ENCODE data around the gene ANKRD9. TPM values are rescaled to one million over a fixed set of nuclear protein-coding genes. Genes with fewer than 3 reads are reported as not detected.
A peak's percentile ranks its signal among the peaks of the same experiment; 100 is the strongest.

Gene ANKRD9
- total RNA-seq, 1 experiment from 2014 or later, result 23.7 TPM

DNA sequence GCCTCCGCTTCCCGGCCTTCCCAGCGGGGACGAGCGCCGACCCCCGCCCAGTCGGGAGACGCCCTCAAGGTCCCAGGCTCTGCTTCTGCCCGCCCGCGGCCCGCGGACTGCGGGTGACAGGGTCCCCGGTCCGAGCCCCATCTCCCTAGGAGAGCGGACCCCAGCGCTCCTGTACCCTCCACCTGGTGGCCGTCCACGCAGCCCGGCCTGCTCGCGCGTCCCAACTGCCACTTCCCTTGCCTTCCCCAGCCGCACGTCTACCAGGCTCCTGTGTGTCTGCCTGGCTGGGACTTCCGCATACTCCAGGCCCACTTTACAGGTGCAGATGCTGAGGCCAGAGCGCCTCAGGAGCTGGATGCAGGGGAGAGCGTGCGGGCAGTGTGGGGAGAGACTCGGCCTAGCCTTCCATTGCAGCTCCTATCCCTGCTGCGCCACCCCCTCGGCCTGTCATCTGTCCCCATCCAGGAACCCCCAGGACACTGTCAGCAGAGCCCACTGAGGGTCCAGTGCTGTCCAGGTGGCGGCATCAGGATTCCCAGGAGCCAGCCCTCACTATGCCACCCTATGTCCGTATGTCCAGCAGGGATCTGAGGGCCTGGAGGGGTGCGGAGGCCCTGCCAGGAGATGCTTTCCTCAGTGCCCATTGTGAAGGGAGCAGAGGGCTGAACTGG, 8.0 kb upstream of the ANKRD9 start:
- peak; percentile 5; the same call in 1 of the 2 replicates for ATAC-seq
- ChIA-PET POLR2A (interaction anchor here (0.5 kb wide), 1 partner anchor 52 kb away, joined by 4 read pairs; no protein-coding TSS in a partner anchor), CTCF (no interaction called here)
- DNase-seq (ENCODE audit: low read depth, low spot score), result no peak
- in situ Hi-C loops (cut with HindIII; ENCODE audit: low pct_unique_long_range_greater_than_20kb, low sequenced_read_pairs), result no loop called here
- no TSS peak for BruUV-seq (replicated peaks)
- Histone ChIP-seq H3K9me3 (ENCODE audit: control insufficient read depth, insufficient read depth, low read depth, low read length) (no peaks in the 10 kb centered on the region), H3K4me1 (ENCODE audit: control insufficient read depth, insufficient read depth, low read length) (no peaks in the 10 kb centered on the region), H3K36me3 (ENCODE audit: control insufficient read depth, insufficient read depth, low read length) (no peaks in the 10 kb centered on the region), H3K4me3 (ENCODE audit: low read depth in 2 of 2, low read length in 2 of 2) (peak overlapping the region; percentile 39 to 48; a peak in 3 of 4 replicates), H3K27me3 (ENCODE audit: control insufficient read depth, insufficient read depth, low read length) (no peaks in the 10 kb centered on the region), H3K27ac (ENCODE audit: low read length) (no peak overlapping the region)
- intact Hi-C loops (cut with micrococcal nuclease; ENCODE audit: unreplicated experiment), result loop anchor here (5.0 kb wide), 1 partner anchor 80 kb away; no protein-coding TSS in a partner anchor
- no peak for TF ChIP-seq TCF7L2 (IDR thresholded peaks at IDR 0.05; ENCODE audit: low read depth, low read length)
- TF ChIP-seq POLR2AphosphoS5 (IDR thresholded peaks at IDR 0.05; ENCODE audit: low read depth, low read length), result no peak
- TF ChIP-seq, protein P1, sequence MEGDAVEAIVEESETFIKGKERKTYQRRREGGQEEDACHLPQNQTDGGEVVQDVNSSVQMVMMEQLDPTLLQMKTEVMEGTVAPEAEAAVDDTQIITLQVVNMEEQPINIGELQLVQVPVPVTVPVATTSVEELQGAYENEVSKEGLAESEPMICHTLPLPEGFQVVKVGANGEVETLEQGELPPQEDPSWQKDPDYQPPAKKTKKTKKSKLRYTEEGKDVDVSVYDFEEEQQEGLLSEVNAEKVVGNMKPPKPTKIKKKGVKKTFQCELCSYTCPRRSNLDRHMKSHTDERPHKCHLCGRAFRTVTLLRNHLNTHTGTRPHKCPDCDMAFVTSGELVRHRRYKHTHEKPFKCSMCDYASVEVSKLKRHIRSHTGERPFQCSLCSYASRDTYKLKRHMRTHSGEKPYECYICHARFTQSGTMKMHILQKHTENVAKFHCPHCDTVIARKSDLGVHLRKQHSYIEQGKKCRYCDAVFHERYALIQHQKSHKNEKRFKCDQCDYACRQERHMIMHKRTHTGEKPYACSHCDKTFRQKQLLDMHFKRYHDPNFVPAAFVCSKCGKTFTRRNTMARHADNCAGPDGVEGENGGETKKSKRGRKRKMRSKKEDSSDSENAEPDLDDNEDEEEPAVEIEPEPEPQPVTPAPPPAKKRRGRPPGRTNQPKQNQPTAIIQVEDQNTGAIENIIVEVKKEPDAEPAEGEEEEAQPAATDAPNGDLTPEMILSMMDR (IDR thresholded peaks at IDR 0.05), result no peak
- TF ChIP-seq, protein P2, sequence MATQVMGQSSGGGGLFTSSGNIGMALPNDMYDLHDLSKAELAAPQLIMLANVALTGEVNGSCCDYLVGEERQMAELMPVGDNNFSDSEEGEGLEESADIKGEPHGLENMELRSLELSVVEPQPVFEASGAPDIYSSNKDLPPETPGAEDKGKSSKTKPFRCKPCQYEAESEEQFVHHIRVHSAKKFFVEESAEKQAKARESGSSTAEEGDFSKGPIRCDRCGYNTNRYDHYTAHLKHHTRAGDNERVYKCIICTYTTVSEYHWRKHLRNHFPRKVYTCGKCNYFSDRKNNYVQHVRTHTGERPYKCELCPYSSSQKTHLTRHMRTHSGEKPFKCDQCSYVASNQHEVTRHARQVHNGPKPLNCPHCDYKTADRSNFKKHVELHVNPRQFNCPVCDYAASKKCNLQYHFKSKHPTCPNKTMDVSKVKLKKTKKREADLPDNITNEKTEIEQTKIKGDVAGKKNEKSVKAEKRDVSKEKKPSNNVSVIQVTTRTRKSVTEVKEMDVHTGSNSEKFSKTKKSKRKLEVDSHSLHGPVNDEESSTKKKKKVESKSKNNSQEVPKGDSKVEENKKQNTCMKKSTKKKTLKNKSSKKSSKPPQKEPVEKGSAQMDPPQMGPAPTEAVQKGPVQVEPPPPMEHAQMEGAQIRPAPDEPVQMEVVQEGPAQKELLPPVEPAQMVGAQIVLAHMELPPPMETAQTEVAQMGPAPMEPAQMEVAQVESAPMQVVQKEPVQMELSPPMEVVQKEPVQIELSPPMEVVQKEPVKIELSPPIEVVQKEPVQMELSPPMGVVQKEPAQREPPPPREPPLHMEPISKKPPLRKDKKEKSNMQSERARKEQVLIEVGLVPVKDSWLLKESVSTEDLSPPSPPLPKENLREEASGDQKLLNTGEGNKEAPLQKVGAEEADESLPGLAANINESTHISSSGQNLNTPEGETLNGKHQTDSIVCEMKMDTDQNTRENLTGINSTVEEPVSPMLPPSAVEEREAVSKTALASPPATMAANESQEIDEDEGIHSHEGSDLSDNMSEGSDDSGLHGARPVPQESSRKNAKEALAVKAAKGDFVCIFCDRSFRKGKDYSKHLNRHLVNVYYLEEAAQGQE (IDR thresholded peaks at IDR 0.05; ENCODE audit: insufficient read depth in 1 of 2, low read depth in 2 of 2, low read length in 1 of 2), result no peak

GRCh38 chr14:102516531-102517391, 7.2 kb upstream of the ANKRD9 start:
- ATAC-seq (peak; percentile 88), DNase-seq (ENCODE audit: low read depth, low spot score) (no peak)
- Histone ChIP-seq H3K4me3 (ENCODE audit: low read depth in 2 of 2, low read length in 2 of 2) (peak overlapping the region; percentile 48 to 52), H3K36me3 (ENCODE audit: control insufficient read depth, insufficient read depth, low read length) (no peaks in the 10 kb centered on the region), H3K9me3 (ENCODE audit: control insufficient read depth, insufficient read depth, low read depth, low read length) (no peaks in the 10 kb centered on the region), H3K27ac (ENCODE audit: low read length) (no peak overlapping the region), H3K27me3 (ENCODE audit: control insufficient read depth, insufficient read depth, low read length) (no peaks in the 10 kb centered on the region), H3K4me1 (ENCODE audit: control insufficient read depth, insufficient read depth, low read length) (no peaks in the 10 kb centered on the region)
- TF ChIP-seq, protein P1 (IDR thresholded peaks at IDR 0.05), result peak; percentile 95
- no peak for TF ChIP-seq POLR2AphosphoS5 (IDR thresholded peaks at IDR 0.05; ENCODE audit: low read depth, low read length)
- TF ChIP-seq, protein P2 (IDR thresholded peaks at IDR 0.05; ENCODE audit: insufficient read depth in 1 of 2, low read depth in 2 of 2, low read length in 1 of 2), result no peak
- in situ Hi-C loops (cut with HindIII; ENCODE audit: low pct_unique_long_range_greater_than_20kb, low sequenced_read_pairs), result no loop called here
- BruUV-seq (replicated peaks), result no TSS peak
- ChIA-PET POLR2A (interaction anchor here (0.7 kb wide), 1 partner anchor 75 kb away, joined by 5 read pairs; no protein-coding TSS in a partner anchor), CTCF (interaction anchor here (0.7 to 1.2 kb wide), 3 partner anchors 8 to 79 kb away, joined by 3 to 7 read pairs (median 4); no protein-coding TSS in a partner anchor)
- intact Hi-C loops (cut with micrococcal nuclease; ENCODE audit: unreplicated experiment), result loop anchor here (5.0 kb wide), 1 partner anchor 79 kb away; no protein-coding TSS in a partner anchor
